ENCODE results near the gene PTPRE. TPM values are rescaled to one million over a fixed set of nuclear protein-coding genes. Genes with fewer than 3 reads are reported as not detected.

The PTPRE gene
- polyA plus RNA-seq, 1 donor from 2014 or later = 4.1 TPM

GRCh38 chr10:127873901-127874470 lies 32.9 kb upstream of the PTPRE start:
- H4K20me1 ChIP-seq (ENCODE audit: insufficient read depth) = no peaks in the 10 kb centered on the region
- H3K27ac ChIP-seq (ENCODE audit: low read length) = no peak overlapping the region
- no peaks in the 10 kb centered on the region for H3K36me3 ChIP-seq (ENCODE audit: insufficient read depth, low read length)
- H3K79me2 ChIP-seq (replicated peaks; ENCODE audit: insufficient read depth, low read length) = no peaks in the 10 kb centered on the region
- no peak overlapping the region for H3K4me3 ChIP-seq (ENCODE audit: low read length)
- H3K9me3 ChIP-seq (ENCODE audit: low read length) = peaks cover 5% of the 10 kb centered on the region
- no peak overlapping the region for H3K4me2 ChIP-seq (ENCODE audit: low read length)
- H3K9ac ChIP-seq (ENCODE audit: low read length) = no peak overlapping the region
- H2AFZ ChIP-seq (ENCODE audit: low read depth, low read length) = no peak overlapping the region
- H3K9me2 ChIP-seq (ENCODE audit: insufficient read depth, low read length) = no peaks in the 10 kb centered on the region
- TF ChIP-seq CTCF (IDR thresholded peaks at IDR 0.05; ENCODE audit: poor library complexity, severe bottlenecking) = no peak
- TF ChIP-seq REST (IDR thresholded peaks at IDR 0.05; ENCODE audit: borderline replicate concordance) = no peak
- TF ChIP-seq EP300 (conservative IDR thresholded peaks at IDR 0.05; ENCODE audit: poor library complexity, severe bottlenecking) = no peak
- H3K27me3 ChIP-seq (ENCODE audit: insufficient read depth, low read depth, low read length) = no peaks in the 10 kb centered on the region
- no peaks in the 10 kb centered on the region for H3F3A ChIP-seq (ENCODE audit: insufficient read depth, low read length, poor library complexity, severe bottlenecking)

DNA sequence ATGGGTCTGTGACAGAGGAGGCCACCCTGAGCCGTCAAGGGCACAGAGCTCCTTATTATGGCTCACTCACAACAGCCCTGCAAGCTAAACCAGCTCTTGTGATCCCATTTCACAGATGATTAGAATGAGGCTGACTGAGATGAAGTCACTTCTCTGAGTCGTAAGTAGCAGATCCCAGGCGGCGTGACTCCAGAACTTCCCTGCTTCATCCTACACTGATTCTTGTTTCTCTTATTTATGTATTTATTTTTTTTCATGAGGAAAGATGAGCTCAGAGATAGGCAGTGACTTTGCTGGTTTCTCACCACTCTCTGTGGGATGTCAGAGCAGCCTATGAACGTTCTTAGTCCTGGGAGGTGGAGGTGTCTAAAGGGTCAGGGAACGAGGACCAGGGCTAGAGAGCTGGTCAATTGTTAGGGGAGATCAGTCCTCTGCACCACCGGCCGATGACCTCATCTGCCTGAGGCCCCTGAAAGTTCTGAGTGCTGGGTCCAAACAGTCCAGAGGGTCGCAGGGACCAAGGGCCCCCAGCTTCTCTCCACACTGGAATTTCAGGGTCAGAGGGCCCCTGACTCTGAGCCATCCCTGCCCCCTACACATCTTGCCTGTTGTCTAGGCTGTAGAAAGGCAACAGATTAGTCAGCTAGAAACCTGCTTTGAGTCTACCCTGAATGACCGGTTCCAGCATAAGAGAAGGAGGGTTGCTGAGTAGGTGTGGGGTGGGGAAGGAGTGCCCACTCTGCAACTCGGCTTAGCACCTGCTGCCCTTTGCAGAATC lies 32.0 kb upstream of the PTPRE start:
- Histone ChIP-seq H3K27me3 (ENCODE audit: insufficient read depth, low read depth, low read length) (no peaks in the 10 kb centered on the region), H3K4me3 (ENCODE audit: low read length) (no peak overlapping the region), H4K20me1 (ENCODE audit: insufficient read depth) (no peaks in the 10 kb centered on the region), H3K4me2 (ENCODE audit: low read length) (no peak overlapping the region), H3K9ac (ENCODE audit: low read length) (no peak overlapping the region), H3K36me3 (ENCODE audit: insufficient read depth, low read length) (no peaks in the 10 kb centered on the region), H3K79me2 (replicated peaks; ENCODE audit: insufficient read depth, low read length) (no peaks in the 10 kb centered on the region), H2AFZ (ENCODE audit: low read depth, low read length) (no peak overlapping the region), H3F3A (ENCODE audit: insufficient read depth, low read length, poor library complexity, severe bottlenecking) (no peaks in the 10 kb centered on the region), H3K9me3 (ENCODE audit: low read length) (no peaks in the 10 kb centered on the region), H3K9me2 (ENCODE audit: insufficient read depth, low read length) (no peaks in the 10 kb centered on the region), H3K27ac (ENCODE audit: low read length) (no peak overlapping the region)
- no peak for TF ChIP-seq SMC3 (conservative IDR thresholded peaks at IDR 0.05; ENCODE audit: poor library complexity)
- no peak for TF ChIP-seq EP300 (conservative IDR thresholded peaks at IDR 0.05; ENCODE audit: poor library complexity, severe bottlenecking)
- TF ChIP-seq RAD21 (conservative IDR thresholded peaks at IDR 0.05) = no peak
- no peak for TF ChIP-seq REST (IDR thresholded peaks at IDR 0.05; ENCODE audit: borderline replicate concordance)
- no peak for TF ChIP-seq CTCF (IDR thresholded peaks at IDR 0.05; ENCODE audit: poor library complexity, severe bottlenecking)
- TF ChIP-seq MXI1 (conservative IDR thresholded peaks at IDR 0.05; ENCODE audit: poor library complexity, severe bottlenecking) = no peak
- no peak for TF ChIP-seq POLR2AphosphoS5 (IDR thresholded peaks at IDR 0.05)
- no peak for TF ChIP-seq TAF1 (IDR thresholded peaks at IDR 0.05; ENCODE audit: low read depth)
- no peak for TF ChIP-seq EZH2 (IDR thresholded peaks at IDR 0.05; ENCODE audit: borderline replicate concordance, insufficient read depth, low read length, poor library complexity, severe bottlenecking)

Data from neural cell (in vitro differentiated cells).